ENCODE data around the gene BHLHE23.

The BHLHE23 gene

DNA sequence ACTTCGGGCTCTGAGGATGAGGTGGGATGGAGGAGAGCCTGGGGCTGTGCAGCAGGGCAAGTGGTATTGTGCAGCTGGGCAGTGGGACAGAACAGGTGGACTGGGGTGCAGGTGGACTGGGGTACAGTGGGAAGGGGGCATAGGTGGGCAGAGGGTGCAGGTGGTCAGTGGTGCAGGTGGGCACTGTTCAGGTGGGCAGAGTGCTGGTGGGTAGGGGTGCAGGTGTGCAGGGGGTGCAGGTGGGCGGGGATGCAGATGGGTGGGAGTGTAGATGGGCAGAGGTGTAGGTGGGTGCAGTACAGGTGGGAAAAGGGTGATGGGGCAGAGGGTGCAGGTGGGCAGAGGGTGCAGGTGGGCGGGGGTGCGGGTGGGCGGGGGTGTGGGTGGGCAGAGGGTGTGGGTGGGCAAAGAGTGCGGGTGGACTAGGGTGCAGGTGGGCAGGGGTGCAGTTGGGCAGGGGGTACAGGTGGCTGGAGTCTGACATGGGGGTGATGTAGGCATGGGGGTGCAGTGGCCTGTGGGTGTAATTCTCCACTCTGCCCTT lies 20.4 kb downstream of the BHLHE23 start:
- DNase-seq, result no peak

DNA sequence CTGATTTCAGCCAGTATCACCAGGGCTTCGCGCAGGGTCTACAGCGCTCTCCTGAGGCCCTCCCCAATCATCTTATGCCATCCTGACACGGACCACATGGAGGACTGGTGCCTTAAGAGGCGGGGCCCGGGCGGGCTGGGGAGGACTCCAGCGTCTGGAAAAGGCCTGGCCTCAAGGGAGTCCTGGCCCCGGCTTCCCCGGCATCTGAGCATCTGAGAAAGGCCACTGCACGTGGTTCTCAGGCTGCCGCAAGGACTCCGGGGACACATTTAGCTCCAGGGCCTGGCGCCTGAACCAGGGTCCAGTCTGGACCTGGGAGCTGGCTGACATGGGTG lies 21.4 kb downstream of the BHLHE23 start:
- no peak for DNase-seq

DNA sequence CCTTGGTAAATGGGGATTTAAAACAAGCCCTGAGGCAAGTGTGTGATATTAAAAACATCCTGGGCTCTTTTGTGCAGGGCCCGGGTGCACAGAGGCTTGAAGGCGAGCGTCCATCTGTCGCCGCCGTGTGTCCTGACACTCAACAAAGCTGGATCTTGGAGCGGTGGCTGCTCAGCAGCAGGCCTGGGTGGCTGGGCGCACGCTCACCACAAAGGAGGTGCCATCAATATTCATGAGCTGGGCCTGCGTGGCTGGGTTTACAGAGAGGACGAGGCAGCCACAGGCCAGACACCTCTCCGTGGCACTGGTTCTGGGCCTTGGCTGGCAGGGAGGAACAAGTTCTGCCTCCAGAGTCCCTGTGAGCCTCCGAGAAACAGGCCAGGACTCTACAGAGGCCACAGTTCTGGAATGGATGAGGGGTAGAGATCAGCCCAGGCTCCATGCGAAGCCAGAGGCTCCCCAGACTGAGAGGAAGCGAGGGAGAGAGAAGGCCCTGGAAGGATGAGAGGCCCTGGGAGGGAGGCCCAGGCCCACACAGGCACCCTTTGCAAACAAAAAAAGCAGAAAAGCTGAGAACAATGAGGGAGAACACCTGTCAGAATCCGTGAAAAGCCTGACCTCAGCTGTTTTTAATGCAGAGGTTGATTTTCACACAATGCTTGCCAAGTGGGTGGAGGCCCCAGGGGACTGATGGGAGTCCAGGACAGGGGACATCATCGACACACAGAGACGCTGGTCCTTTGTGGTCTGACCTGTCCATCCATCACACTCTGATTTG lies 21.9 kb downstream of the BHLHE23 start:
- DNase-seq, result no peak

DNA sequence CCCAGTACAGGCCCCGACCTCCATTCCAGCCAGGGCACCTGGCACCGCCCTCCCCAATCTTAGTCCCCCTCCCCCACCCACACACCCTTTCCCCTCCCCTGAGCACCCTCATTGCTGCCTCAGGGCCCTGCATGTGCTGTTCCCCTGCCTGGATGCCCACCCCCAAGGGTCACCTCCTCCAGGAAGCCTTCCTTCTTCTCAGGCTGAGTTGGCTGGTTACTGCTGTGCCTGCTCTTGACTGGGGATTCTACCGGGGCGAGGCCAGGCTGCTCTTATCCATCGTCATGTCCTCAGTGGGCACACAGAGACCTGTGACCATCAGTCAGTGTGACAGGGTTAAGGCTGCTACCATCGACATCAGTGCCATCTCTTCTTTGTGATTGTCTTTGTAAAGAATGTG lies 23.6 kb downstream of the BHLHE23 start:
- DNase-seq, result no peak

DNA sequence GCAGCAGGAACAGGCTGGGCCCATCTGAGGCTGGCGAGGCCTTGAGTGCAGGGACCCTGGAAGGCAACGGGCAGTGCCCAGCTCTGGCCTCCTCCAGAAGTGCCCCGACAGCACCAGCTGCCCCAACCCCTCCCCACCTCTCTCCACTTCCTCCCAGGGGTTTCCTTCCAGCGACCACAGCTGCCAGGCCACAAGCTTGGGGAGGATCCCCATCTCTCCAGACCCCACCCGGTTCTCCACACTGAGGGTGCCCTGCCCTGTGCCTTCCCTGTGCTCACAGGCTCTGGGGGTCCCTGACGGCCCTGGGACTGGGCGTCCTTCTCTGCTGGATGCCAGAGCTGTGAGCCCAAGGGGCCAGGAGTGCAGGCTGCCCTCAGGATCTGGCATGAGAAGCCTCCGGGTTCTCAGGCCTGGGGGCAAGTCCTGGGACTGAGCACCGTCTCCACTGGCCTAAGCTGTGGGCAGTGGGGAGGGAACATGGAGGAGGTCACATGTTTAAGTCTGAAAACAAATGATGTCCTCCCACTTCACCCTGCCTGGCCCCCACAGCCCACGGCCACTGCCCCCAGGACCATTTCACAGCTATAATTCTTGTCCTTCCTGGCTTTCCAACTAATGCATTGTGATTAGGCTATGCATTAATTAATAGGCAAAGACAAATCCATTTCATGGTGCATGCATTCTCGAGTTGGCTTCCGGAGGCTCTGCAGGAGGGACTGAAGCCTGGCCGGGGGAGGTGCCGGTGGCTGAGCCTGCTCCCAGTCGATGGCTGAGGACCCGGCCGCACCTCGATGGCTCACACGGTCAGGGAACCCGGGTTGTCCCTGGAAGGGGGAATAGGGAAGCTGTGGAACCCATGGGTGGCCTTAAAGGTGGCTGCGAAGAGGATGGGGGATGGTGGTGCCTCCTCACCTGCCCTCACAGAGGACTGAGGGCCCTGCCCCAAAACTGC lies 24.4 kb downstream of the BHLHE23 start:
- DNase-seq, result no peak

DNA sequence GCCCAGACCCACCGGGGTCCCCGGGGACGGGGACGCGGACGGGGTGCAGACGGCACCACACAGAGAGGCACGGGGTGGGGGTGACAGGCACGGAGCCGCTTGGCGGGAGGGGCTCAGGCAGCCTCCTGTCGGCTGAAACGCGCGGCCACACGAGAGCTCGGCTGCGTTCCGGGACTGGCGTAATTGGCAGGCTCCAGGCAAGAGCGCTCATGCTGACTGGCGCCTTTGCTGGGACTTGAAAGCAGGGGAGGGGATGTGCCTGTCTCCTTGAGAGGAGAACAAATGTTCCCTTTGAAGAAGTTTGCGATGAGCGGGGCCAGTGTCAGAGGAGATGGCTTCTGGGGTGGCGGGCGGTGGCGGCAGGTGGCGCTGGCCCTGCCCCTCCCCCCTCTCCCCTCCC lies 25.8 kb downstream of the BHLHE23 start:
- peak; percentile 19 to 22 for DNase-seq

DNA sequence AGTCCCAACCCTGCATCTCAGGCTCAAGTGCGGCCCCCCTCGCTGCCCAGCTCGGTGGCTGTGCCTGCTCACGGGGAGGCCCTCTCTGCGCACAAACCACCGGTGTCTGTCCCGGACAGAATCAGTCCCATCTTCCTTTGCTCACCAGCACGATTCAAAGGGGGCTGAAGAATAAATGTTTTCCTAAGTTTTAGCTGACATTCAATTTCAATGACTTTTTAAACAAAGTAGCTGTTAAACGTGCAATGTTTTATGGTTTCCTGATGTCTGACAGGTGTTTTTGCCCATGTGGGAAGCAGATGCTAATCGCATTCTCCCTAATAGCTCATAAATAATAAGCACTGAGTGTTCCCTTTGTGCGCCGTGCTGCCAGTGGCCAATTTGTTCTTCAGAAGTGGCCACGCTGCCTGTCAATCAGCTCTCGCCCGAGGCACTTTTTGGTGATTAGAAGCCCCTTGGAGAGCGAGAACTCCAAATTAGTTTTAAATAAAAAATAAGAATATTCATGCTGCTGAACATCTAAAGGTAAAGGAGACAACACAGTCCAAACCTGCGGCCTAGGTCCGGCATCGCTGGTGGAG lies 26.3 kb downstream of the BHLHE23 start:
- DNase-seq, result no peak

DNA sequence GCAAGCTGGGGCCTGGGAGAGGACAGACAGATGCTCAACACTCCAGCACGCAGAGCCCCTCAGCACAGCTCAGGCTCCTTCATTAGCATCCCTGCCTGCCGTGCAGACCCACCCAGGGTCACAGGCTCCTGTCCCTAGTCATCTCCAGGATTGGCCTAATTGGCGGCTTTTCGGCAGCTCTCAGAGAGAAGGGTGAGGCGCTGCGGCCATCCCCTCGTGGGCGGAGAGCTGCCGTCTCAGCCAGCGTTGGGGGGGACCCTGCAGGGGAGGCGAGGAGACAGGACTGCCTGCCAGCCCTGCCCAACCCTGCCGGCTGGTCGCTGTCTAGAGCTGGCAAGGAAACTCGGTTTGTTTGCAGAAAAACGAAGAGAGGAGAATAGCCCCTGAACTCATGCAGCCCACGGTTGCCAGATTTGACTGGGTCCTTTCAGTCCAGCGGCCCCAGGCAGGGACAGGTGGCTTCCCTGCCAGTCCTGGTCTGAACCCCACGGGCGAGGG lies 26.8 kb downstream of the BHLHE23 start:
- DNase-seq, result no peak

DNA sequence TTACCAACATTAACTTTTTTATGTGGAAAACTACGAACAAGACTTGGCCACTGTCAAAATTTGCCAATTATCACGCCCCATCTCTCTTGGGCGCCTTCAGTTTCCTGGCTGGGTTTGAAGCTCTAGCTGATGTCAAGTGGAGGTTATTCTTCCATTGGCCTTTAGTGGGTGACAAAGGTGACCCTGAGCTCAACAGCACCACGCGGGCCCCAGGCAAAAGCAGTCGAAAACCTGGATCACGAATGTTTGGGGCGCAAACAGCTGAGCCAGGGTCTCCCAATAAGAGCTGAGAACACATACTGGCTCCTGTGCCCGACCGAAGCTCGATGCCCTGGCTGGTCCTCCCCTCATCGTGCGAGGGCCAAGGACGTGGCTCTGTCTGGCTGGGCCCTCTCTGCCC lies 27.5 kb downstream of the BHLHE23 start:
- DNase-seq, result no peak

DNA sequence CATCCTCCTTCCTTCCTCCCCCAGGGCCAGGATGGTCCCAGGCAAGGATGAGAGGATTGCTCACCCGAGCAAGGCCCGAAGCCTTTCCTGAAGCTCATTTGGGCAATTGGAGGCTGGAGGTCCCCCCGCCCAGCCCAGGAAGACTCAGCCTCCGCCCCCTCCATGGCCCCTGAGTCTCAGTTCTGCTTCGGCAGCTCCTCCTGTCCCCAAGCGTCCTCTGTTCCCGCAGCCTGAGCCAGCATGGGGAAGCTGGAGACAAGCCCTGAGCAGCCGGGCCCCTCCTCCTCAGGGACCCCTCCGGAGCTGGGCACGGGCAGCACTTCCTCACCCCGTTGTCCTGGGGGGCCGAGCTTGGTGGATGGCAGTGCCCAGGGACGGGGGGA lies 28.2 kb downstream of the BHLHE23 start:
- no peak for DNase-seq

DNA sequence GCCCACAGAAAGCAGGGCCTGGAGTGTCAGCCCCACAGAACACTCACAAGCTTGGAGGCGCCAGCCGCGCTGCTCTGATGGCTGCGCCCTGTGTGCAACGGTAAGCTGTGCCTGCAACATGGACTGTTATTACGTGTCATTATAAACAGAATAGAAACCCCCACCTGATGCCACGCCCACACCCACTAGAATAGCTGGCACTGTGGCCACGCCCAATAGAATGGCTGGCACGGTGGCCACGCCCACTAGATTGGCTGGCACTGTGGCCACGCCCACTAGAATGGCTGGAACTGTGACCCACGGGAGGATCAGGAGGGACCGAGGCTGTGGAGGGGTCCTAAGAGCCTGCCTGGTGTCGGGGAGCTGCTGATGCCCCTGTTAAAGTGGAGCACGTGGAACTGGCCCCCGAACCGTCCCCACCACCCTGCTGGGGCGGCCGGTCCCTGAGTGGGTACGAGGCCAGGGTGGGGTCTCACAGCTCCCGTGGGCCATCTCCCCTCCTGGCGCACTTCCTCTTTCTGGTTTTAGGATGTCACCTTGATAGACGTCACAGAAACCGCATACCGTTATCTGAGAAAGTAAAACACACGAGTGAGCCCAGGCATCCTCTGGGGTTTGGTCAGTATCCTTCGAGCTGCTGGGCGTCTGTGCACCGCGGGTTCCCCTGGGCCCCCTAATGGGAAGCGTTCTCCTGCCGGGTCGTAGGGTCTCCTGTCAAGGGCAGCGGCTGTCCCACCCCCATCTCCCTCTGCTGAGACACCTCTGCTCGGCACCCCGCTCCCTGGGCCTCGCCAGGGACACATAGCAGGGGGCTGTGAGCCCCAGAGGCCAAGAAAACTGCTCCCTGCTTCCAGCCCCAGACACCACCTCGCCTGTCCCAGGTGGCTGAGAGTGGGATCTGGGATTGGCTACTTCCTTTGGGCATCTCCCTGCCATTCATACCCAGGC lies 28.9 kb downstream of the BHLHE23 start:
- DNase-seq, result peak; percentile 80 to 82

DNA sequence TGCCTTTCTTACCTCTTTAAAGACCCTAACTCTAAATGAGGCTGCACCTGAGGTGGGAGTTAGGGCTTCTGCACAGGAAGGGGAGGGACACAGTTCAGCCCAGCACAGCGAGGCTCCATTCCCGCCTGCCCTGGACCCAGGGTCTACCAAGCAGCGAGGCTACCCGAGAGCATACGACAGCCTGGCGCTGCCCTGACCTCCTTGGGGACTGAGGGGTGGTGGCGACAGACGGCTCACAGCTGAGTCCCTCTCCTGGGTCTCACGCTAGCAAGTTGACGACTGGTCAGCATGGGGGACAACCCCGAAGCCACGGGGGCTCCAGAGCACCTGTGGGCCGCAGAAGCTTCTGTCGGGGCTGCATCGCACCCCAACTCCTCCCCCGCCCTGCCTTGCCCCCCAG lies 29.9 kb downstream of the BHLHE23 start:
- no peak for DNase-seq

DNA sequence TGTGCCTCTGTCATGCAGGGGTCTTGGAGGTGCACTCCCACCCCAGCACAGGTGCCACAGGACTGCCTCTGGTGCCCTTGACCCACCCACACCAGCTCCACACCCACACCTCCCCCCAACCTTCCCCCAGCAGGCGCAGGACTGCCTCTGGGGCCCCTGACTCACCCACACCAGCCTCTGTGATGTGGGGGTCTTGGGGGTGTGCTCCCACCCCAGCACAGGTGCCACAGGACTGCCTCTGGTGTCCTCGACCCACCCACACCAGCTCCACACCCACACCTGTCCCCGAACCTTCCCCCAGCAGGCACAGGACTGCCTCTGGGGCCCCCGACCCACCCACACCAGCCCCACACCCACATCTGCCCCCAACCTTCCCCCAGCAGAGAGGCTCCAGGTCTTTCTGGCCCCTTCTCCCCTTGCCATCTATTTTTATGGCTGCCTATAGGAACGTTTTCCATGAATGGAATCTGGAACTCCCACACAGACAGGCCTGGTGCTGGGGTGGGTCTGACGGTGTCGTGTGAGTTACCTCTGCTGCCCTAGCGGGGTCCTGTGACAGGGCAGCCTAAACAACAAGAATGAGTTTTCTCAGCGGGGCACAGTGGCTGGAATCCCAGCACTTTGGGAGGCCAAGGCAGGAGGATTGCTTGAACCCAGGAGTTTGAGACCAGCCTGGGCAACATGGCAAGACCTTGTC lies 30.8 kb downstream of the BHLHE23 start:
- DNase-seq, result no peak

DNA sequence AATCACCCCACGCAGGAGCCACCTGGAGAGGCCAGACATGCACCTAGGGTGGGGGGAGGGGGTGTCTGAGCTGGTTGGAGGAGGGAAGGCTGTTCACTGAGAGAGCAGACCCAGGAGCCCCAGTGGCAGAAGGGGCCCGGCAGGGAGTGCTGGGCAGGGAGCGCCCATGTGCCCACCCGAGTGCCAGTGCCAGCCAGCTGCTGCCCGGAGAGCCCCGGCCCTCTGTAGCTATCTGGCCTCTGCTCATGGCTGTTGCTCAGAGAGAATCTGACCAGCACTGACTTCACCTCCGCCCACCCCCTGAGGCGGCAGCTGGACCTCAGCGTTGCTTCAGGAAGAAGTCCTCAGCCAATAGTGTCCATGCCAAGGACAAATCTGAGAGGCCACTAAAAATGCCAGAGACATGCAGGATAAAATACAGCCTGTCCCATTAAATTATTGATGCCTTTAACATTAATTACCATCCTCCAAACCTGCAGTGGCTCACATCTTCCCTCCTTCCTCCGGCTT lies 31.5 kb downstream of the BHLHE23 start:
- DNase-seq, result no peak

DNA sequence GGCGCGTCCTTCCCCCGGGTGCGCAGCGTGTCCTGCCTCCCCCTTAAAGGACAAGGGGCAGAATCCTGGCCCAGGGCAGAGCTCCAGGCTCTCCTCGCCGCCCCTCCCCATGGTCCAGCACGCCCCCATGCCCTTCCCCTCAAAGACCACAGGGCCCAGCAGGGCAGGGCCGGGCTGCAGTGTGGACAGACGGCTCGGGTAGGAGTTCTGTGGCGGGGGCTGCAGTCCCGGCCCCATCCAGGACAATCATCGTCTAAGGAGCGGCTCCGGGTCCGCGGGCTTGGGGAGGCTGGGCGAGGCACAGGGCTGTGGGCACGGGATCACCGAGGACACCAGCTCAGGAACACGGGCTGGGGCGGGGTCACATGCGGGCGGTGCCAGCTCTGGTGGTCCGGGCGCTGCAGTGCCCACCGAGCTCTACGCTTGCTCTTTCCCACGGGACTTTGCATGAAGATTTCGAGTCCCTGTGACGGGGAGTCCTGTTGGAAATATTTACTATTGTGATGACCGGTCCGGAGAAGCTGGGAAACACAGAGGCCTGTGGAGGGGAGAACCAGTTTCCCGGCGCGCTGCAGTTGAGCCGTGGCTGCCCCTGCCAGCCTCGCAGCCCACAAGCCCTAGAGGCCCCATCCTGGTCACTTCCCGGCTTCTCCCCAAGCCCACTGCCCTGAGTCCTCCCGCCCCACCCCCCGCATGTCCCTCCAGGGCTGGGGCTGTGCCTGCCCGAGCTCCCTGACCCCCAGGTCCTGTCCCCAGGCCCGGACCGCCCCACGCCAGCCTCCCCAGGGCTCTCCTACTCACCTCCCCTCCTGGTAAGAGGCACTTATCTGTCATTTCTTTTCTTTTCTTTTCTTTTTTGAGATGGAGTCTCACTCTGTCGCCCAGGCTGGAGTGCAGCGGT lies 33.7 kb downstream of the BHLHE23 start:
- DNase-seq, result no peak

DNA sequence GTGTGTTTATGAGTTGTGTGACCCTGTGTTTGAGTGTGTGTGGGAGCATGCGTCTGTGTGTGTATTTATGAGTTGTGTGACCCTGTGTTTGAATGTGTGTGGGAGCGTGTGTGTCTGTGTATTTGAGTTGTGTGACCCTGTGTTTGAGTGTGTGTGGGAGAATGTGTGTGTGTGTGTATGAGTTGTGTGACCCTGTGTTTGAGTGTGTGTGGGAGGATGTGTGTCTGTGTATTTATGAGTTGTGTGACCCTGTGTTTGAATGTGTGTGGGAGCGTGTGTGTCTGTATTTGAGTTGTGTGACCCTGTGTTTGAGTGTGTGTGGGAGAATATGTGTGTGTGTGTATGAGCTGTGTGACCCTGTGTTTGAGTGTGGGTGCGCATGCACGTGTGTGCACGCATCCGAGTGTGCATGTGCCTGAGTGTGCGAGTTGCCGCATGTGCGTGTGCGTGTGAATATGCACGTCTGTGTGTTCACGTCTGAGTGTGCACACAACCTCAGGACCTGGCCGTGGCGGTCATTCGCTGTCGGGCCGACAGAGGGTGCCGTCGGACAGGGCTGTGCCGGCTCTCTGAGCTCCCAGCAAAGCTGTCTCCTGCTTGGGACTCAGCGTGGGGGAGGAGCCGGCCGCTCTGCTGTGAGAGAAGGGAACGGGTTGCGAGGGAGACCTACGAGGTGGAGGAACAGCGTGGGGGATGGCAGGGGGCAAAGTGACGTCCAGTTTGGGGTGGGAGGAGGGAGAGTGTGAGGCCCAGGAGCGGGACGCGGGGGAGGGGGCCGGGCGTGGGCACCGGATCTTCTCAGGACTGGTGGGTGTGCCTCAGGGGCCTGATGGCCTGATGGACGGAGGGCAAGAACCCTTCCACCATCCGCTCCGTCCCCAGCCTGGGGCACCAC lies 34.6 kb downstream of the BHLHE23 start:
- peak; percentile 92 to 93 for DNase-seq

DNA sequence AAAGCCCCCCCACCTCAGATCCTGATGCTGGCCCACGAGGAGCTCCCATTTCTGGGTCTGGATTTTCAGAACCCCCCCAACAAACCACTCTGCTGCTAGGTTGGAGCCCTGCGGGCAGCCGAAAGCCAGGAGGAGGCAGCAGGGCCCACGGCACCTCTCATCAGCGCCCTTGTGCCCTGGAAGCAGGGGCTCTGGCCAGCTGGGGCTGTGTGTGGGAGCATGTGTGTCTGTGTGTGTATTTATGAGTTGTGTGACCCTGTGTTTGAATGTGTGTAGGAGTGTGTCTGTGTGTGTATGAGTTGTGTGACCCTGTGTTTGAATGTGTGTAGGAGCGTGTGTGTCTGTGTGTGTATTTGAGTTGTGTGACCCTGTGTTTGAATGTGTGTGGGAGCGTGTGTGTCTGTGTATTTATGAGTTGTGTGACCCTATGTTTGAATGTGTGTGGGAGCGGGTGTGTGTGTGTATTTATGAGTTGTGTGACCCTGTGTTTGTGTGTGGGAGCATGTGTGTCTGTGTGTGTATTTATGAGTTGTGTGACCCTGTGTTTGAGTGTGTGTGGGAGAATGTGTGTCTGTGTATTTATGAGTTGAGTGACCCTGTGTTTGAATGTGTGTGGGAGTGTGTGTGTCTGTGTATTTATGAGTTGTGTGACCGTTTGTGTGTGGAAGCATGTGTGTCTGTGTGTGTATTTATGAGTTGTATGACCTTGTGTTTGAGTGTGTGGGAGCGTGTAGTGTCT lies 35.4 kb downstream of the BHLHE23 start:
- DNase-seq, result no peak

Measured in activated CD4-positive, alpha-beta T cell treated with anti-CD3 and anti-CD28 coated beads, Interleukin-2, amount 50 U/mL, for 48 hours (primary cell).